ENCODE measurements around the gene ANKLE1.
A peak's percentile ranks its signal among the peaks of the same experiment; 100 is the strongest.

Gene ANKLE1

GRCh38 chr19:17303940-17304267, 22.2 kb downstream of the ANKLE1 start:
- FAIRE-seq (no peak), DNase-seq (ENCODE audit: extremely low spot score, insufficient read length, low read depth) (no peak)

DNA sequence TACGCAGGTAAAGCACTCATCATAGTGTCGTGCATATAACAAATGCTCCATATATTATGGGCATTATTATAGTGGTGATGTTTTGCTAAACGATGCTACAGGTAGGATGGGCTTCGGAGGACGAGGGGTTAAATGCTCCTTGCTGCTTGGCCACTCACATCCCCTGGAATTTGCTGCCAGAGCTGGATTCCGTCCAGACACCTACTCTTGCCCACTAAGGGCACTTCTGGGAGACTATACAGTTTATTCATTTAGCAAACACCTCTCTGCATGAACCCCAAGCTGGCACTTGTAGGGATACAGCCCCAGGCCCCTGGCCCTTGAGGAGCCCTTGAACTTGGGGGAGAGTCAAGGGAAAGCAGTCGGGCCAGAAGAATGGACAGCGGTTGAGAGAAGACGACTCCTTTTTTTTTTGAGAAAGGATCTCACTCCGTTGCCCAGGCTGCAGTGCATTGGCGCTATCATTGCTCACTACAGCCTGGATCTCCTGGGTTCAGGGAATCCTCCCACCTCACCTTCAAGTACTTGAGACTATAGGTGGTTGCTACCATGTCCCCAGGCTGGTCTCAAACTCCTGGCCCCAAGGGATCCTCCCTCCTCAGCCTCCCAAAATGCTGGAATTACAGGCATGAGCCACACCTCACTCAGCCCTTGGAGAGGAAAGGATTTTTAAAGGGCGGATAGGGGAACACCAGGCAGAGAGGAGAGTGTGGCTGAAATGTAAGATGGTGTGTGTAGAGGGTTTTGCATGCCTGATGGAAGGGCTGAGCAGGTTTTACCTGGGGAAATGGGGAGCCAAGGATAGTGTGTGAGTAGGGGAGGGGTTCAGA, 22.9 kb downstream of the ANKLE1 start:
- FAIRE-seq (no peak), DNase-seq (ENCODE audit: extremely low spot score, insufficient read length, low read depth) (no peak)

DNA sequence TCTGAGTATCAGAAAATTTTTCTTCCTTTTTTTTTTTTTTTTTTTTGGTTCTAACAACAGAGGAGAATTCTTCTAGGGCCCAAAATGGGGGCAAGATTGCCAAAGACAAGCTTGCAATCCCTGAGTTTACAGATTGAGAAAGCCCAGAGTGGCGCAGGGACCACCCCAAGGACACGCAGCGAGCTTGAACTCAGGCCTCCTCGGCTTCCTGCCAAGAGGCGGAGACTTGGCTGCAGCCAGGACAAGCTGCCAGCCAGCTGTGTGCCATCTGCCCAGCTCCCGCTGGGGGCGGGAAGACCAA, 23.5 kb downstream of the ANKLE1 start:
- FAIRE-seq: no peak

GRCh38 chr19:17305517-17306284, 24.0 kb downstream of the ANKLE1 start, which contains the start of gene MRPL34:
TSS of gene MRPL34 (plus strand) at chr19:17305872. CDS start at chr19:17305893, 21 bp downstream.
- FAIRE-seq (peak; percentile 98), DNase-seq (ENCODE audit: extremely low spot score, insufficient read length, low read depth) (peak; percentile 78)

More for the DNA sequence above, 23.5 kb downstream of the ANKLE1 start:
- DNase-seq (ENCODE audit: extremely low spot score, insufficient read length, low read depth): no peak

GRCh38 chr19:17306285-17306714, 24.6 kb downstream of the ANKLE1 start:
- FAIRE-seq: no peak
- DNase-seq (ENCODE audit: extremely low spot score, insufficient read length, low read depth): no peak

DNA sequence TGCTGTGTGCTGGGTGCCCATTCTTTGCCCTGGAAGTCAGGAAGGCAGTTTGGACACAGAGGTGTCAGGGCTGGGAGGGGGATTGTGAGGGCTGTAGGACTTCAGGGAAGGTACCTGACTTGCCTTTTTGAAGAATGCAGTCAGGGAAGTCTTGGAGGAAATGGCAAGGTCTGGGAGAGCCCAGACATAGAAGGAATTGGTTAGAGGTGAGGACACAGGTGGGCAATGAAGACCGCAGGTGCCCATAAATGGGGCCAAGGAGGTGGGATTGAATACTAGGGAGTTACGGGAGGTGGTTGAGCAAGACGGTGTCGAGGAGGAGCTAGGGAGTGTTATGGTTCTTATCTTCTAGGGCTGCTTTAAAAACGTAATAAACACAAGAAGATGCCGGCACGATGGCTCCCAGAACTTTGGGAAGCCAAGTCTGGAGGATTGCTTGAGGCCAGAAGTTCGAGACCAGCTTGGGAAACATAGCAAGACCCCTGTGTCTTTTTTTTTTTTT, 26.2 kb downstream of the ANKLE1 start:
- FAIRE-seq: no peak
- no peak for DNase-seq (ENCODE audit: extremely low spot score, insufficient read length, low read depth)

GRCh38 chr19:17309198-17309964, 27.7 kb downstream of the ANKLE1 start, which contains the start of gene DDA1:
TSS of gene DDA1 (plus strand) at chr19:17309563. CDS start at chr19:17309655, 92 bp downstream.
- peak; percentile 98 for DNase-seq (ENCODE audit: extremely low spot score, insufficient read length, low read depth)
- peak; percentile 100 for FAIRE-seq

- peak; percentile 38 for FAIRE-seq
- no peak for DNase-seq (ENCODE audit: extremely low spot score, insufficient read length, low read depth)
Observed at GRCh38 chr19:17309965-17310461, 28.3 kb downstream of the ANKLE1 start.

- FAIRE-seq: no peak
Observed at GRCh38 chr19:17311455-17312188, 29.9 kb downstream of the ANKLE1 start.

DNA sequence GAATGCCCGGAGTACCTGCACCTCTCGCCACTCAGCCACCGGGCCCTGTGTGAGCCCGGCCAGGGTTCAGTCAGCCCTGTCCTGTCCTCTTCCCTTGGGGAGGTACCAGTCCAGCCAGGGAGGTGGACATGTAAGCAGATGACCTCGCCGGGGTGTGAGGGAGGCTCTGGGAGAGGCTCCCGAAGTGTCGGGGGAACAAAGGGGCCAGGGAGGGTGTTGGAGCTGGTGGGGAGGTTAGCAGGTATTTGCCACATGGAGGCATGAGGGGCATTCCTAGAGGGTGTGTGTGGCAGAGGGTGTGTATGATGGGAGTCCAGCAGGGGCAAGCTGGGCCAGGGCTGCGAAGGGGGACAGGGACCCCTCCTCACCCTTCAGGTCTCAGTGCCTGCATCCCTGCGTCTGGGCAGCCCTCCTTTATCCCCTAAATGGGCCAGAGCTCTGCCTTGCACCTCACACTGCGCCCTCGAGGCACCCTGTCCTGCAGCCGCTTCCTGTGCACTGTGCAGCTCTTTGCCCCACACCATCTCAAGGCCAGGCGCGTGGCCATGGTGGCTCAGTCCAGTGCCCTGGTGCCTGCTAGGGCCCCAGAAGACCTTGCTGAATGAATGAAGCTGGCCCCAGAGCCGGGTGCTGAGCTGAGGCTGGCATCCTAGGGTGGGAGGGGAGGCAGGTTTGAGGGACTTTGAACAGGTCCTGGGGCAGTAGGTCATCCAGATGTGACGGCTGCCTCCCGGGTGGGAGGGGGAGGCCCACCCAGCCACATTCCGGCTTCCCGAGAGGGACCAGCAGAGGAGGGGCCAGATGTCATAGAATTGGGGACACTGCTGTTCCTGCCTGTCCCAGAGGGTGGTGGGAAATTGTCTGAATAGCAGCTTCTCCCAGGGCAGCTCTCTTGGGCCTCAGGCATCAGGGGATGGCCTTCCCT, 30.8 kb downstream of the ANKLE1 start:
- FAIRE-seq (no peak), DNase-seq (ENCODE audit: extremely low spot score, insufficient read length, low read depth) (no peak)

More at GRCh38 chr19:17311455-17312188, 29.9 kb downstream of the ANKLE1 start:
- DNase-seq (ENCODE audit: extremely low spot score, insufficient read length, low read depth): no peak

- FAIRE-seq (no peak), DNase-seq (ENCODE audit: extremely low spot score, insufficient read length, low read depth) (no peak)
Observed at GRCh38 chr19:17314007-17314593, 32.4 kb downstream of the ANKLE1 start.

GRCh38 chr19:17318966-17319365, 37.3 kb downstream of the ANKLE1 start:
- no peak for FAIRE-seq
- no peak for DNase-seq (ENCODE audit: extremely low spot score, insufficient read length, low read depth)

DNA sequence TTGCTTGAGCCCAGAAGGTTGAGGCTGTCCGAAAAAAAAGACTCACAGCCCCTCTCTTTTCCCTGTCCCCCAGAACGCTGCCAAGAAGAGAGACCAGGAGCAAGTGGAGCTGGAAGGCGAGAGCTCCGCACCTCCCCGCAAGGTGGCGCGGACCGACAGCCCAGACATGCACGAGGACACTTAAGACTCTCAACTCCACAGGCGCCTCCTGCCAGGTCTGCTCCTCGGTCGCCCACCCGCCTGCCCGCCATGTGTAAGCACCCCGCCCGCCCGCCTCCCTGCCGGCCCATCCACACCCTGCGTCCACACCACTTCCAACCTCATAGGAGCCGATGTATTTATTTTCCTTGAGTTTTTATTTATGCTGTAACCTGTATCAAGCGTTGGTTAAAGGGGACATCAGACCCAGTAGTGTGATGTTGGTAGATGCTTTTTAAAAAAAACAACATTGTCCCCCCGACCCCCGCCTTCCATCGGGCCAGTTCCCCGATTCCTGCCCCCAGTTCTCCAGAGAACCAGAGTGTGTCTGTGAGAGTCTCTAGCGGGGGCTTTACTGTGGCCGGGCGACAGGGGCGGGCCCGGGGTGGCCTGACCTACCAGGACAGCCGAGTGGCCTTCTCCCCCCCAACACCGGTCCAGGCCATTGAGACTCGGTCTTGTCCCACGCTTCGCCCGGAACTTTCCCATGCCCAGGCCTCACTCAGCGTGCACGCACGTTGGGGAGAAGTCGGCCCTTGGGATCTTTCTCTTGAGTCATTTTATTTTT, 38.0 kb downstream of the ANKLE1 start:
- no peak for DNase-seq (ENCODE audit: extremely low spot score, insufficient read length, low read depth)
- no peak for FAIRE-seq

- DNase-seq (ENCODE audit: extremely low spot score, insufficient read length, low read depth) (no peak), FAIRE-seq (no peak)
Observed at GRCh38 chr19:17320435-17320834, 38.7 kb downstream of the ANKLE1 start.

- DNase-seq (ENCODE audit: extremely low spot score, insufficient read length, low read depth): no peak
- no peak for FAIRE-seq
Observed at GRCh38 chr19:17321655-17322489, 40.2 kb downstream of the ANKLE1 start.

DNA sequence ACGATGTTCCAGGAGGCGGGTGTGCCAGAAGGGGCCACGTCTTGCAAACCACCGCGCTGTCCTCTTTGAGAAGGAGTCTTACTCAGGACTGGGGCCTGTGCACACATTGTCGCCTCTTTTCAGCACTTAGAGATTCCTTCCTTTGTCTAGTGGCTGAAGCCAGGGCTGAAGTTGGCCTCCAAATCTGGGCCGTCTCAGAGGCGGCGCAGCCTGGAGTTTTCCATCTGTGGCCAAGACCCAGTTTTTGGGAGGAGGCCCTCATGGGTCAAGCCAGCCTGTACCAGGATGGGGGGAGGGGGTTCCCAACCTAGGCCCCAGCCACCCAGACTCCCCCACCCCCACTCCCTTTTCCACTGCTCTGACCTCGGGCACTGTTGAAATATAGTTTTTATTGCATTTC, 41.2 kb downstream of the ANKLE1 start:
- no peak for FAIRE-seq
- DNase-seq (ENCODE audit: extremely low spot score, insufficient read length, low read depth): no peak
